ENCODE measurements around the gene PUS7L. TPM values are rescaled to one million over a fixed set of nuclear protein-coding genes. Genes with fewer than 3 reads are reported as not detected.

The PUS7L gene
- polyA plus RNA-seq, 1 donor from 2014 or later: 29.2 TPM

DNA sequence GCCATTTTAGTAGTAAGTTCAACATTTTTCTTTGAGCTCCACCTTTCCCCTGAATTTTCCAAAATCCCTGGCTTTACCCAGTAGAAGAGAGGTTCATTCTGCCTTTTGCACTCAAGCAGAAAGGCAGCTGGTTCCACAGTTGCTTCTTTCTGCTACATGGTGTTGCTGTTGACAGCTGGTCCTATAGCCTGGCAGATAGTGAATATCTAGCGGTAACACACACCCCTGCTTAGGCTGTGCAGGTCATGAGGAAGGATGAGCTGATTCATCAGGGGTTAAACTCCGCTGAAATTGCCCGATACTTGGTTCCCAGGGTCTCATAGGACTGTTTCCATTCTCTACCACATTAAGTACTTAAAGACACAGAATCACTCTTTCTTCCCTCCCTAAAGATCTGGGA, 62.4 kb downstream of the PUS7L start:
- H3K4me2 ChIP-seq (ENCODE audit: low read length): no peak overlapping the region

DNA sequence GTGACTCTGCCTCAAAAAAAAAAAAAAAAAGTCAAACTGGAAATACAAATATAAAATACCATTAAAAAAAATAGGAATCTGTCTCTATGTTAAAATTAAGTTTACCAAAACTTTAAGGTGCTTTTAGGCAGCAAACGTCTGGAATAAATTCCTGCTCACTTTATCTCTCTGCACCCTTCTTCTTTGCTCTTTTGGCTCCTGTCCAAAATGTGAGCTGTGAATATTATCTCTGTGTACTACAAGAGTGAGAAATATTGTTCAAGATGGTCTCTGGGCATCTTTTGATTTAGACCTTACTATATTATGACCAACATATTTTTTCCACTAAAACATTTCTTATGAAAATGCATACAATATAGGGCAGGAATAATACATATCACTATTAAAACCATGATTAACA, 63.7 kb downstream of the PUS7L start:
- no peaks in the 10 kb centered on the region for H3K9me3 ChIP-seq (ENCODE audit: low read length)
- H3K27me3 ChIP-seq (ENCODE audit: insufficient read depth, low read depth, low read length): no peaks in the 10 kb centered on the region
- no peak overlapping the region for H2AFZ ChIP-seq (ENCODE audit: low read depth, low read length)
- no peak overlapping the region for H3K4me2 ChIP-seq (ENCODE audit: low read length)
- H3K79me2 ChIP-seq (replicated peaks; ENCODE audit: insufficient read depth, low read length): no peaks in the 10 kb centered on the region
- H3K9me2 ChIP-seq (ENCODE audit: insufficient read depth, low read length): no peaks in the 10 kb centered on the region
- no peak overlapping the region for H3K9ac ChIP-seq (ENCODE audit: low read length)
- H3K4me3 ChIP-seq (ENCODE audit: low read length): no peak overlapping the region
- no peaks in the 10 kb centered on the region for H4K20me1 ChIP-seq (ENCODE audit: insufficient read depth)
- TF ChIP-seq EP300 (conservative IDR thresholded peaks at IDR 0.05; ENCODE audit: poor library complexity, severe bottlenecking) (no peak), POLR2AphosphoS5 (IDR thresholded peaks at IDR 0.05) (no peak), MXI1 (conservative IDR thresholded peaks at IDR 0.05; ENCODE audit: poor library complexity, severe bottlenecking) (no peak), TAF1 (IDR thresholded peaks at IDR 0.05; ENCODE audit: low read depth) (no peak), SMC3 (conservative IDR thresholded peaks at IDR 0.05; ENCODE audit: poor library complexity) (no peak)
- TF ChIP-seq, protein P1, sequence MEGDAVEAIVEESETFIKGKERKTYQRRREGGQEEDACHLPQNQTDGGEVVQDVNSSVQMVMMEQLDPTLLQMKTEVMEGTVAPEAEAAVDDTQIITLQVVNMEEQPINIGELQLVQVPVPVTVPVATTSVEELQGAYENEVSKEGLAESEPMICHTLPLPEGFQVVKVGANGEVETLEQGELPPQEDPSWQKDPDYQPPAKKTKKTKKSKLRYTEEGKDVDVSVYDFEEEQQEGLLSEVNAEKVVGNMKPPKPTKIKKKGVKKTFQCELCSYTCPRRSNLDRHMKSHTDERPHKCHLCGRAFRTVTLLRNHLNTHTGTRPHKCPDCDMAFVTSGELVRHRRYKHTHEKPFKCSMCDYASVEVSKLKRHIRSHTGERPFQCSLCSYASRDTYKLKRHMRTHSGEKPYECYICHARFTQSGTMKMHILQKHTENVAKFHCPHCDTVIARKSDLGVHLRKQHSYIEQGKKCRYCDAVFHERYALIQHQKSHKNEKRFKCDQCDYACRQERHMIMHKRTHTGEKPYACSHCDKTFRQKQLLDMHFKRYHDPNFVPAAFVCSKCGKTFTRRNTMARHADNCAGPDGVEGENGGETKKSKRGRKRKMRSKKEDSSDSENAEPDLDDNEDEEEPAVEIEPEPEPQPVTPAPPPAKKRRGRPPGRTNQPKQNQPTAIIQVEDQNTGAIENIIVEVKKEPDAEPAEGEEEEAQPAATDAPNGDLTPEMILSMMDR (IDR thresholded peaks at IDR 0.05; ENCODE audit: poor library complexity, severe bottlenecking): no peak
- TF ChIP-seq, protein P2, sequence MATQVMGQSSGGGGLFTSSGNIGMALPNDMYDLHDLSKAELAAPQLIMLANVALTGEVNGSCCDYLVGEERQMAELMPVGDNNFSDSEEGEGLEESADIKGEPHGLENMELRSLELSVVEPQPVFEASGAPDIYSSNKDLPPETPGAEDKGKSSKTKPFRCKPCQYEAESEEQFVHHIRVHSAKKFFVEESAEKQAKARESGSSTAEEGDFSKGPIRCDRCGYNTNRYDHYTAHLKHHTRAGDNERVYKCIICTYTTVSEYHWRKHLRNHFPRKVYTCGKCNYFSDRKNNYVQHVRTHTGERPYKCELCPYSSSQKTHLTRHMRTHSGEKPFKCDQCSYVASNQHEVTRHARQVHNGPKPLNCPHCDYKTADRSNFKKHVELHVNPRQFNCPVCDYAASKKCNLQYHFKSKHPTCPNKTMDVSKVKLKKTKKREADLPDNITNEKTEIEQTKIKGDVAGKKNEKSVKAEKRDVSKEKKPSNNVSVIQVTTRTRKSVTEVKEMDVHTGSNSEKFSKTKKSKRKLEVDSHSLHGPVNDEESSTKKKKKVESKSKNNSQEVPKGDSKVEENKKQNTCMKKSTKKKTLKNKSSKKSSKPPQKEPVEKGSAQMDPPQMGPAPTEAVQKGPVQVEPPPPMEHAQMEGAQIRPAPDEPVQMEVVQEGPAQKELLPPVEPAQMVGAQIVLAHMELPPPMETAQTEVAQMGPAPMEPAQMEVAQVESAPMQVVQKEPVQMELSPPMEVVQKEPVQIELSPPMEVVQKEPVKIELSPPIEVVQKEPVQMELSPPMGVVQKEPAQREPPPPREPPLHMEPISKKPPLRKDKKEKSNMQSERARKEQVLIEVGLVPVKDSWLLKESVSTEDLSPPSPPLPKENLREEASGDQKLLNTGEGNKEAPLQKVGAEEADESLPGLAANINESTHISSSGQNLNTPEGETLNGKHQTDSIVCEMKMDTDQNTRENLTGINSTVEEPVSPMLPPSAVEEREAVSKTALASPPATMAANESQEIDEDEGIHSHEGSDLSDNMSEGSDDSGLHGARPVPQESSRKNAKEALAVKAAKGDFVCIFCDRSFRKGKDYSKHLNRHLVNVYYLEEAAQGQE (IDR thresholded peaks at IDR 0.05; ENCODE audit: borderline replicate concordance): no peak
- H3K27ac ChIP-seq (ENCODE audit: low read length): no peak overlapping the region
- no peaks in the 10 kb centered on the region for H3F3A ChIP-seq (ENCODE audit: insufficient read depth, low read length, poor library complexity, severe bottlenecking)
- no peaks in the 10 kb centered on the region for H3K36me3 ChIP-seq (ENCODE audit: insufficient read depth, low read length)

More for the DNA sequence above, 62.4 kb downstream of the PUS7L start:
- no peak overlapping the region for H3K9ac ChIP-seq (ENCODE audit: low read length)
- H3K36me3 ChIP-seq (ENCODE audit: insufficient read depth, low read length): no peaks in the 10 kb centered on the region
- H3K27me3 ChIP-seq (ENCODE audit: insufficient read depth, low read depth, low read length): no peaks in the 10 kb centered on the region
- H3K27ac ChIP-seq (ENCODE audit: low read length): no peak overlapping the region
- H3K9me3 ChIP-seq (ENCODE audit: low read length): no peaks in the 10 kb centered on the region
- no peaks in the 10 kb centered on the region for H4K20me1 ChIP-seq (ENCODE audit: insufficient read depth)
- H2AFZ ChIP-seq (ENCODE audit: low read depth, low read length): no peak overlapping the region
- no peaks in the 10 kb centered on the region for H3F3A ChIP-seq (ENCODE audit: insufficient read depth, low read length, poor library complexity, severe bottlenecking)
- no peak overlapping the region for H3K4me3 ChIP-seq (ENCODE audit: low read length)
- TF ChIP-seq EP300 (conservative IDR thresholded peaks at IDR 0.05; ENCODE audit: poor library complexity, severe bottlenecking) (no peak), TAF1 (IDR thresholded peaks at IDR 0.05; ENCODE audit: low read depth) (no peak), MXI1 (conservative IDR thresholded peaks at IDR 0.05; ENCODE audit: poor library complexity, severe bottlenecking) (no peak), SMC3 (conservative IDR thresholded peaks at IDR 0.05; ENCODE audit: poor library complexity) (no peak), RAD21 (conservative IDR thresholded peaks at IDR 0.05) (no peak), EZH2 (IDR thresholded peaks at IDR 0.05; ENCODE audit: borderline replicate concordance, insufficient read depth, low read length, poor library complexity, severe bottlenecking) (no peak), POLR2AphosphoS5 (IDR thresholded peaks at IDR 0.05) (no peak)
- TF ChIP-seq, protein P2 (IDR thresholded peaks at IDR 0.05; ENCODE audit: borderline replicate concordance): no peak
- TF ChIP-seq, protein P1 (IDR thresholded peaks at IDR 0.05; ENCODE audit: poor library complexity, severe bottlenecking): no peak
- H3K79me2 ChIP-seq (replicated peaks; ENCODE audit: insufficient read depth, low read length): no peaks in the 10 kb centered on the region
- no peaks in the 10 kb centered on the region for H3K9me2 ChIP-seq (ENCODE audit: insufficient read depth, low read length)
